Dermis blood vessel endothelial cell (primary cell): ENCODE data around the gene GABRB3. TPM values are rescaled to one million over a fixed set of nuclear protein-coding genes. Genes with fewer than 3 reads are reported as not detected.

Experiments
- DNase-seq: peaks from one replicate; pipeline ENCODE4 v3.0.0; 2010
- total RNA-seq: library from RNA; depleted of rRNA; stranded (reverse); fragments of >200 nt; gene quantifications from 2 replicates; pipeline ENCODE4 v1.2.3, GENCODE V29; 2014

The GABRB3 gene
- total RNA-seq, 1 donor from 2014 or later: 0.34 TPM

DNA sequence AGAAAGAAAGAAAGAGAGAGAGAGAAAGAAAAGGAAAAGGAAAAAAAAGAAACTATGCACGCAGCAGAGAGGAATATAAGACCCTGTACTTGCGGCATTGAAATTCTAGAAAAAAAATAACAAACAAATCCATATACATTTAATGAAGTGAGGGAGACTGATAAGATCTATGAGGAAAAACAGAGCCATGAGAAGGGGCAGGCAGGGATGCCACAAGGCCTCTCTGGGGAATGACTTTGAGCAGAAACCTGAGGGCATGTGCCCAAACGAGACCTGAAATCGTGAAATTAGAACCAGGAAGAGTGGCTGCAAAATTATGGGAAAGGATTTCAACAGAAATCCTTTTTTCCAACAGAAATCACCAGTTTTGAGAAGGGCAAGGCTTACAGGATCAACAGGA, 98.4 kb downstream of the GABRB3 start:
- DNase-seq: no peak

DNA sequence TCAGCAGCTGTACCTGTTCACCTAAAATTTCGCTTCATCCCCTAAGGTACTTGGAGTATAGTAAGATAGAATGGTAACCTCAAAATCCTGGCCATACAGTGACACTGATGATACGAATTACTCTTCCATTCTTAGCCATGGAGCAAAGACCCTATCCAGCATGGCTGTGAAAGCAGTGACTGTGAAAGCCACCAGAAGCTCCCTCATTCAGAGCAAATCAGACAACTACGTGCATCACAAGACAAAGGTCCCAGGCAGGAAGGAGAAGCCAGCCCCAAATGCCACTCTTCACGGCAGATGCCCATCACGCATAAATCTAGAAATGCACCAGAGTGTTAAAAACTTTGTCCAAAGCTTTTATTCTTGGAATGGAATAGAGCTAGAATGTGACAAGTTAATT, 99.4 kb downstream of the GABRB3 start:
- DNase-seq: no peak

DNA sequence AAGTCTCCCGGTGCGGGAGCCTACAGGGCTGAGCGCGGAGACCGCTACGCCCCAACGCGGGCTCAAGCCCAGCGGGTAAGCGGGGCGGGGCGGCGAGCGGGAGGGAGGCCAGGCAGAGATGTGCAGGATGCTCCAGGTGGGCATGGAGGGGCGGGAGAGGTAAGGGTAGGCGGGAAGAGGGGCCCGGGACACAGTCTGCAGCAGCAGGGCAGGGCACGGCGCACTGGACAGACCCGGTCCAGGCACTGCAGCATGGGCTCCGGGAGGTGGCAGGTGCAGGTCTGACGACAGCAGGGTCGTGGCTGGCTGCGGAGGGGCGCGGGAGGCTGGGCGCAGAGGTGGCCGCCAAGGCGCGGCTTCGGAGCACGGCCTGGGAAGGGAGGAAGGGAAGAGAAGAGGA, 102.8 kb downstream of the GABRB3 start:
- DNase-seq: no peak

DNA sequence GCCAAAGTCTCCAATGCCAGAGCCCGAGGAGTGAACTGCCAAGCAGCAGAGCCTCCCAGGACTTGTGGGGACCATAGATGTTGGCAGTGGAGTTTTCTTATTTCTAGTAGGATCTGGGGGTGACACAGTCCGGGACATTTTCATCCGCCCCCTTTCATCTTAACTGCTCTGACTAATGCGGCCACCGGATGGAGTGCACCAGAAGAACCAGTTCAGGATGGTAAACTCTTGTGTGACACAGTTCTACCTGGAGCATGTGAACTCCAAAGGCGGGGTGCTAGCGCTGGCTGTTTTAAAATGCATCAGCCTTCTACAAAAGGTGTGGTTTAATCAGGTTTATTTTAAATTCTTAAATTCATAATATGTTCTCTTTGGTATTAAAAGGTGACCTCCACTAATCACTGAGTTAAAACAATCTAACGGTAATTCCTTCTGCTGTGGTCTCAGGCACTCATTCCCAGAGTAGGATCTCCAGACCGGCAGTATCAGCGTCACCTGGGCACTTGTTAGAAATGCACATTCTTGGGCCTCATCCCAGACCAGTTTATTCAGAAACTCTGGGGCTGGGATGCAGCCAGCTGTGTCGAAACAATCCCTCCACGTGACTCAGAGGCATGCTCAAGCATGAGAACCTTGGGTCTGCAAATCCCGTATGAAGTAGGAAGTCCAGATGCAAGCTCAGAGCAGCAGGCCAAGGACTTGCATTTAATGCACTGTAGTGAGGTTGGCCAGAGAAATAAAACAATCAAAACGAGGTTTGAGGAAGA, 105.5 kb downstream of the GABRB3 start:
- DNase-seq: no peak

DNA sequence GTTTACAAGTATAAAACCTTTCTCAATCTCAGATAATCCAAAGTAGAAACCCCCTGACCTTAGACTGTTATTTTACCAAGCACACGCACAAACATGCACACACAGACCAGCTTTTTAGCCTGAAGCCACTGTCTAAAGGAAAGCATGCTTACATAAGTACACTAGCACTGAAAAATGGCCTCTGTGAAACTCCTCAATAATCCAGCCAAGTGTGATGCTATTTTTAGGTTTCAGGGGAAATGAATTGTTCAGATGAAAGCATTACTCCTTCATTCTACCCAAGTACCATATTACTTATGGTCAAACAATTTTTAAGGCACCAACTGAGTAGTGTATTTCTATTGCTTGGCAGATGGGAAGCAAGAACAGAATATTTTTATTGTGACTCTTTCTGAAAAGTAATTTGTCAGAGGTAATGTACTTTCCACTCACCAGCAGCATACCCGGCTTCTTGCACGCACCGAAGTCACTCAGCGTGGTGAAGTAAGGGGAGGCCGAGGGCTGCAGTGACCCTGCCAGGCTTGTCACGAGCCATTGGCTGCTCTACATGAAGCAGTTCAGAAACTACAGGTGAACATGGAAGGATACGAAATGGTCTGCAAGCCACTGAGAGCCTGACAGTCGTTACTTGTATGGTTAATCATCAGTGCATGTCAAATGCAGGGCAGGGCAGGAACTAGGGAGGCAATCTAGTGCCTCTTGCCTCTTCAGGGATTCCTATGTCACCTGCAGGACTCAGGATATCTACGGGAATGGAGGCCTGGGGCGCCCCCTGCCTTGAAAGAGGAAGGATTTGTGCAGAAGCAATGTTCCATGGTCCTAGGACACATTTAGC, 106.7 kb downstream of the GABRB3 start:
- DNase-seq: no peak

DNA sequence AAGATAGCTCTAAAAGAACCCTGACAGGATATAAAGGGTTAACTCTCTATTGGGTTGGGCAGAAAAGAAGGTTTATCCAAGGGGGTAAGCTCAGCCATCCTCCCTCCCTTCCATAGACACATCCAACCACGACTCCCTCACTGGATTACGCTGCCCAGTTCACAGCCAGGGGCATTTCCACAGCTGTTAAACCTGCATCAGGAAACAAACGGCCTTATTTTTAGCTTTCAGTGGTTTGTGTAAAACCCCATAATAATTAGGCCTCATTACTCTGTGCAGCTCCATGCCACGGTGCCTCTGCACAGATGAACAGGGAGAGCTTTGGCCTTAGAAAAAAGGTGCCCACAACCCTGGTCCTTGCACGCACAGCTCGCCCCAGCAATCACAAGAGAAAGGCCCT, 110.6 kb downstream of the GABRB3 start:
- DNase-seq: no peak

DNA sequence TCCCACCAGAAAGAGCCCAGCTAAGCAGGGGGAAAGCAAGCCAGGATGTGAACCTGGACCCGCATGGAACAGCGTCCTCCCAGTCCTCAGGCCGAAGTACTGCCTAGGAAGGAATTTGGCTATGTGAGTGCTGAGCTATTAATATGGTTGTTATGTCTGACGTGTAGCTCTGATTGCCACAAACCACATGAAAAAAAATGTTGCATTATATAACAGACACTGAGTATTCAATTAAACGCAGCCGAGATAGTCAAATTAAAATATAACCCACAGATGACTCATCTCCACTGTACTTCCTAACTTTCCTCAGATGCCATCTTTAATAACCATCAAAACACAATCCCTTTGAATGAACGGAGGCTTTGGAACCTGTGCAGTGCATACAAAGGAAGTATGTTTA, 111.1 kb downstream of the GABRB3 start:
- no peak for DNase-seq

DNA sequence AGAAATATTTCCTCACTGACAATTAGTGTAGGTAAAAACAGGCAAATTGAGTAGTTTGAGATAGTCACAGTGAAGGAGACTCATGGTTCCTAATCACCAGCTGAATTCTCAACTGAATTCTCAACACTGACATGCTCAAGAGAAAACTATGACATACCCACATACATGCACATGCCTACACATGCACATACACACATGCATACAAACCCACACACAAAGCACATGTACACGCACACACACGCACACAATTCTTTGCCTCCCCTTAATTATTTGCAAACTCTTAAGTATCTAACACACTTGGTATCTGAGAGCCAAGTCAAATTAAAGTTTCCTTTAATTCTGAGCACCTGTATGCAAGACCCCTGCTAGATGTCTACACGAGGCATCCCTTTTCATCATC, 111.8 kb downstream of the GABRB3 start:
- no peak for DNase-seq

DNA sequence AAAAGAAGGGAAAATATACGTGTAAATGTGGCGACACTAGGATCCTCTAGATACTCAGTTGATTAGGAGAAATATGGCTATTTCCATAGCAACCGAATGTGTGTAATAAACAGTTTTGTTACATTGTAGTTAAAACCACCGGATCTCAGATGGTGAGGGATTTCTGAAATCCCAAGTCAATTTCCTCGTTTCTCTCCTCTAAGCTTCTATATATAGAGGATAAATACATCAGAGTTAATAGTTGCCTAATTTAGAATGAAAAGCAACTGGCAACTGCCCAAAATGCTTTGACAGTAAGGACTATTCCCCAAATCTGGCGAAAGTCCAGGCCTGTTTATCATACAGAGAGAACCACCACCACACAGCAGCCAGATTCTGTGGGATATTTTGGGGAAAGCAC, 112.6 kb downstream of the GABRB3 start:
- no peak for DNase-seq

DNA sequence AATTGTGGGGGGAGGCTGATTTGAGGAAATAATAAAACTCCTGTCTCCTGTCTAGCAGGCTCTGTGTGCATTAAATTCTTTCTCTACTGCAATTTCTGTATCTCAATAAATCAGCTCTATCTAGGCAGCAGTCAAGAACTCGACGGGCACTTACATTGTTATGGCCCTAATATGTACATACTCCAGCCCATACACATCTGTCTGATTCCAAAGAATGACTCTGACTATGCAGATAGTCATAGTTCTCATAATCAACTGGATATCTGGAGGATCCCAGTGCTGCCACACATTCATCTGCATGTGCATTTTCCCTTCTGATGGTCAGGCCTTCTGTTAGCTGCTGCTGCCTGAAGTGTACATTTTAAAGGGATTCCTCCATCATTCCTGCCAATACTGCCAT, 114.6 kb downstream of the GABRB3 start:
- no peak for DNase-seq

DNA sequence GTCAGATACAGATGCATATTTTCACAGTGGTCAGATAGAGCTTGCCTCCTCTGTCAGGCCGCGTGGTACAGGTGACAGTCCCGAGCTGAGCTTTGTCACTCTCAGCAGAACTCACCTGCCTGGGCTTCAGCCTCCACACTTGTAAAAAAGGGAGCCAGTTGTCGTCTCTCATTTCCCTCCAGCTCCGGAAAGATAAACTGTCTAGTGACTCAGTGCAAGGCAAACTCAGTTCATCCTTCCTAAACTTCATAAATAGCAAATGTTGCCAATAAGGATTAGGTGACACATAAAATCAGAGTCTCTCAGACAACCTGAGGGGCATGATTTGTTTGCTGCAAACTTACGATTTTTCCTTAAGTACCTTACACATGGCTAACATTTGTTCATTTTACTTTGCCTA, 116.8 kb downstream of the GABRB3 start:
- DNase-seq: no peak

DNA sequence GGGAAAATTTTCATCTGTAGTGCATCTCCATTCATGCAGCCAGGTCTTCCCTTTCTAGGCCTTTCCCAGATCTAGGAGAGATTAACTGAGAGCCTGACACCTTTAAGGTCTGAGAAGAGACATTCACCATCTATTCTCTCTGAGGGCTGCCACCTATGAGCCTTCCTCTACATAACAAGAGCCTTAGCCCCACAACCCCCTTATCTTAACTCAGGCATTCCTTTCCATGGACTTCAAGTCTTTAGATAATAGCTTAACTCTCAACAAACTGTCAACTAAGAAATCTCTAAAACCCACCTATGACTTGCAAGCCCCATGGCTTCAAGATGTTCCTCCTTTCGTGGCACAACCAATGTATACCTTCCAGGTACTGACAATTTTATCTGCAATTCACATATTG, 121.0 kb downstream of the GABRB3 start:
- no peak for DNase-seq

DNA sequence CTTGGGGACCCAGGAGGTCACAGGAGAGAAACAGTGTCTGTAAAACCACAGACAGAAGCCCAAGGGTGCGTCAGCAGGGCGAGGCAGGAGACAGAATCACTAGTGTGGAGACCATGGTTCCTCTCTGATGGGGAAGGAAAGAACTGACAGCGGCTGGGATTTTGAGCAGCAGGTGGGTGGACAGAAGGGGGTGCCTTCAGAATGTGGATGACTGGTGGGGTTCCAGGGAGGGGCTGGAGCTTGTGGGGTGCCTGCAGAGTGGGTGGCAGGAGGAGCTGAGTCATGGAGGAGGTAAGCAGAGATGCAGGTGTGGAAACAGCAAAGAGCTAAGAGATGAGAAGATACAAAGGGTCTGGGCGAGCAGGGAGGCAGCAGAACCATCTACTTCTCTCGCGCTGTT, 124.2 kb downstream of the GABRB3 start:
- DNase-seq: no peak

DNA sequence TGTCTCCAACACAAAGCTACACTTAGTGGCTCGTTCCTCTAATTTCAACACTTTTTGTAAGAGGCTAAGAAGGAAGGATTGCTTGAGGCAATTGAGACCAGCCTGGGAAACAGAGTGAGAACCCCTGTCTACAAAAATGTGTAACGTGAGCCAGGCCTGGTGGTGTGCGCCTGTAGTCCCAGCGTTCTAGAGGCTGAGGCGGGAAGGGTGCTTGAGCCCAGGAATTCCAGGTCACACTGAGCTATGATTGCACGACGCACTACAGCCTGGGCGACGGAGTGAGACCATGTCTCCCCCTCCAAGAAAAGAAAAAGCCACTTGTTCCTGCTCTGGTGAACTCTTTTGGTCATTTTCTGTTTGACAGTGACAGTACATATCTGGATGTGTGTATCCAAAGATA, 127.9 kb downstream of the GABRB3 start:
- DNase-seq: no peak

DNA sequence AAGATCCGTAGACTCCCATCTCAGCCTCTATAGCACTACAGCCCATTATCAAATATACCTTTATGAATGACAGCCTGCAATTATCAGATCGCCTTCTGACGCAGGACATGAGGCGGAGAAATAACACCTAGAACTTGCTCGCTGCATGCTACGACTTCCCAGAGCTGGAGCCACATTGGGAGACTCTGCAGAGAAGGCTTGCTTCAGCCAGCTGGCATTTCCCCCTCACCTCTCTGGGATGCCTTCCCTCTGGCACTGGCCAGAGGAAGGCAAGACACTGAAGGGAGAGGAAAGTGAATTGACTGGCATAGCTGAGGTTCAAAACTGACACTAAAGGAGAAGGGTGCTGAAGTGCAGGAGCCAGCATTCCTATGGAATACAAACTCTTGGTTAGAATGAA, 131.7 kb downstream of the GABRB3 start:
- no peak for DNase-seq

DNA sequence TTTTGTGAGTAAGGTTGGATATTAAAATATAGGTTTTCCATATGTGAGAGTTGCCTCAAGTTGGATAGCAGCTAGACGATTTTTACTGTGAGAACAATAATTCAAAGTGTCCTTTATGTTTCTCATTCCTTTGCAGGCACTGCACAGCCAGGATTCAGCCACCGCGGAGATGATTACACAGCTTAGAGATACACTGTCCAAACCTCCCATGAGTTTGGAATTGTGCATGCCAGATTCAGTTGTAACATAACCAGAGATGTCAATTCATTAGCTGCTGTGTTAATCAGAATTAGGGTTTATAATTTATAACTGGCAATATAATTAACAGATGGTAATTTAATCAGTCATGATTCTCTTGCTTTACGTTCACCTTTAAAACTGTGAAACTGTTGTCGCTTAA, 132.3 kb downstream of the GABRB3 start:
- no peak for DNase-seq

DNA sequence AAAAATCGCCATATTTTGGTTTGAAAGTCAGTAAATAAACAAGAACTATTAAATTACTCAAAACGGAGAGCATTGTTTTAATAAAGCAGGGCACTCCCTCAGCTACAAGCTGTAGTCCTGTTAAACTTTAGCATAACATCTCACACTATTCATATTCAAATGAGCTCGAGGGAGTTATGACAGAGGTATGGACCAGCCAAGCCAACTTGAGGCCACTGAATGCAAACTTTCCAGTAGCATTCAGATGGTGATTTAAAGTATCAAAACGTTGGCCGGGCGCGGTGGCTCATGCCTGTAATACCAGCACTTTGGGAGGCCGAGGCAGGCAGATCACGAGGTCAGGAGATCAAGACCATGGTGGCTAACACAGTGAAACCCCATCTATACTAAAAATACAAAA, 132.9 kb downstream of the GABRB3 start:
- no peak for DNase-seq

DNA sequence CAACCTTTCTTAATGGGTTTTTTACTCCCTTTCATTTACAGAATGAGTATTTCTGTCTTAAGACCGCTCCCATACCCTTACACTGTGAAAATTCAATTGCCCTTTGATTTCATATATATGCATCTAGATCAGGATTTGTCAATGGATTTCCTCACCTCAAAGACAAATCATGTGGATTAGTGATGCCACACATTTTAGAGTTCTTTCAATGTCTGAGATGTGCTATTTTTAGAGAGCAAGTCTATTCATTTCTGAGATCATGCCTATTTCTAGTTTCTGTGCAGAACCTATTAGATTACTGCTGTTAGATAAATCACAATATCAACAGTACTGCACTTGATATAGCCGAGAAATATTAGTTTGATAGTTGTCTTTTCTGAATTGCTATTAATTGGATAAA, 137.3 kb downstream of the GABRB3 start:
- DNase-seq: no peak

DNA sequence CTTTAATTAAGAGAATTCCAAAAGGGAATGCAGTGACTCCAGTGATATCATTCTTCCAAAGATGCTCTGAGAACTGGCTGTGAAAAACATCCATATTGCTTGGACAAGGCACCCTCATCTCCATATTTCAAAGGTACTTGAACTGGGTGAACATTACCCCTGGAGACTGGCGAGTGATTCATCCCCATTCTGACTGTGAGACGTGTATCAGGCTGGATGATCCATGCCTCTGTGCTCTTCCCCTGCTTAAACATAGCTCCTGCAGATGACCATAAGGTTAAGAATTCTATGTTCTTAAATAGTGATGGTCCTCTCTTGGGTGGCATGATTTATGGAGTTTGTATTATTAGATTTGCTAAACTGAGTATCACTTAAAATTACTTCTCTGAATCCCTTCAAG, 137.8 kb downstream of the GABRB3 start:
- DNase-seq: no peak

DNA sequence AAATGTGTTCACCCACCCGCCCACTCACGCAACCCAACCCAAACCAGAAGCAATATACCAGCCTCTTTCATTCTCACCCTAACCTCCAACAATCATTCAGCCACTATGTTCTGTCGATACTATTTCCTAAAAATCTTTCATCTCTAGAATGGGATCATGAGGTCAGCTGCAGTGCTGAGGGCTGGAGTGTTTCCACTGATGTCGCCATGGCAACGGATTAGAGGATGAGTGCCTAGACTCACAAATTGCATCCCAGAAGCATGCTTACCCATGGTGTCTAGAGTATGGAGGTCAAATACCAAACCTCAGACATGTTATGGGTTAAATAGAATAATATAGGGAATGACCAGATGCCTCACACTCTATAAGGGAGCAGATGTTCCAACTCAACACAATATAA, 138.5 kb downstream of the GABRB3 start:
- no peak for DNase-seq

DNA sequence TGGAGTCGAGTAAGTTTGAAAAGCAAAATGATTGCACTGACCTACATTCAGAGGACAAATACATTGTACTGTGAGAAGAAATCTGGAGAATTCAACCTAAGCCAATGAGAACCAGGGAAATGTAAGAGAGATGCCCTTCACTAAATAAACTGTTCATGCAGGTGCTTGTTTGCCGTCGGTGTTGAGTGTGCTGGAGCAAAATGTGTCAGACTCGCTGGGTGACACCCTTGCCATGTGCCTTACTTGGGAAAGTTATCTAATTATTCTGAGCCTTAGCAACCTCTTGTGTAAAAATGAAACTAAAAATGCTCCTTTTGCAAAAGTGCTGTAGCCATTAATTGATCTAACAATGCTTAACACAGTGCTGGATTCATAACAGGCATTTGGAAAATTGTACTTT, 140.4 kb downstream of the GABRB3 start:
- no peak for DNase-seq

DNA sequence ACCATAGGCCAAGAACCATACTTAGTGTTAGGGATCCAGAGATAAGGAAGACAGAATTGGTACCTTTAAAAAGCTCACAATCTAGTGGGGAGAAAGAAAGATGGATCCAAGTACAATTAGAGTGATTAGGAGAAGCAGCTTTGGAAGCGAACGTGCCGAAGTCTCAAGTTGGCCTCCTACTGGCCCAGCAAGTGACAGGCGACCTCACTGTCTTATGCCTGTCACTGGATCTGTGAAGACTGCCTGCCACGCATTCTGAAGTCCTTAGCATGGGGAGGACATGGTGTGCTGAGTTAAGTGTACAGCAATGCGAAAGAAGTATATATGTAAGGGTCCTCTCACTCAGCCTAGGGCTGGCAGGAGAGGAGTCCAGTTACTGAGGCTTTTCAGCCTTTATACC, 141.0 kb downstream of the GABRB3 start:
- DNase-seq: no peak

DNA sequence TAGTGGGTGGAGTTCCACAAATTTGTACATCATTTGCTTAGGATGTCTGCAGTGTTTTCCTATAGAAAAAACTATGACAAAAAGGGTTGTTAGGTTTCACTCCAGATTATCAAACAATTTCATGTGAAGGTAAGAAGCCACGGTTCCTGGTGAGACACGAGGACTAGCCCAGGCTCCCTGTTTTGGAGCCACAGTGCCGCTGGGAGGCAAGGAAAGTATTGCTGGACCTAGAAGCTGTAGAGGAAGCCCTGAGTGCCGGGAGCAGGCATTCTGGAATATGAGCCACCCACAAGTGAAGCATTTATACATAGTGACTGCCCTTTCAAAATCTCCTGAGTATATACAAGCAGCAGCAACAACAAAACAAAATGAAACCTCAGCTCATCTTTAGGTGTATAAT, 142.0 kb downstream of the GABRB3 start:
- no peak for DNase-seq

DNA sequence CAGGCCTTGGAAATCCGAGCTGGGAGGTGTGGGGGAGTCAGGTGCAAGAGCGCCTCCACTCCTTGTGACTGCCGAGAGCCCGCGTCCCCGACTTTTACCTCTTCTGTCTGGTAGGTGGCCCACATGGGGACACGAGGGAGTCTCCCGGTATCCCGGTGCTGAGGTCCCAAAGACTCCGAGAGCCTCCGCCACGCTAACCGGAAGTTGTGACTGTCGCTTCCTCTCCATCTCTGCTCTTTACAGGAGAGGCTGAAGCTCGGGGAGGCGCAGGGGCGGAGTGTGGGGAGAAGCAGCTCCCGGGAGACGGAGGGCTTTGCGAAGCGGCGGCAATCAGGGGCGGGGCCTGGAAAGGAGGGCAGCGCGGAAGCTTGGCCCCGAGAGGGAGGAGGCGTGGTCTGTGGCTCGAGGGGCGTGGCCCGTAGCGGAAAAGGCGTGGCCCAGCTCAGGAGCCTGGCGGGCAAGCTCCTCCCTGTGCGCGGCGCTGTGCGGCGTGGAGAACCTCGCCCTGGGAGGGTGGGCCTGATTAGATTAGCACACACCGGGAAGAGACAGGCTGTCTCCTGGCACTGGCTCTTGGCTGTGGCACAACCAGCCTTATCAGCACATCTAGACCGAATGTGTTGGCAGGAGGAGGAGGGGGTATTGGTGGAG, 143.9 kb downstream of the GABRB3 start:
- DNase-seq: no peak
